ENCODE measurements around the gene CSH2.
A peak's percentile ranks its signal among the peaks of the same experiment; 100 is the strongest.

CSH2 gene

GRCh38 chr17:63827002-63827800 is 46.3 kb downstream of the CSH2 start, which contains the start of the genes FTSJ3 and PSMC5:
FTSJ3 (minus strand) TSS chr17:63827663; CDS start chr17:63826902, 761 bp downstream.
PSMC5 (plus strand) TSS chr17:63827431; CDS start chr17:63827491, 60 bp downstream.
- H3K79me2 ChIP-seq (ENCODE audit: insufficient read depth, low read length) = peaks cover 61% of the 10 kb centered on the region

DNA sequence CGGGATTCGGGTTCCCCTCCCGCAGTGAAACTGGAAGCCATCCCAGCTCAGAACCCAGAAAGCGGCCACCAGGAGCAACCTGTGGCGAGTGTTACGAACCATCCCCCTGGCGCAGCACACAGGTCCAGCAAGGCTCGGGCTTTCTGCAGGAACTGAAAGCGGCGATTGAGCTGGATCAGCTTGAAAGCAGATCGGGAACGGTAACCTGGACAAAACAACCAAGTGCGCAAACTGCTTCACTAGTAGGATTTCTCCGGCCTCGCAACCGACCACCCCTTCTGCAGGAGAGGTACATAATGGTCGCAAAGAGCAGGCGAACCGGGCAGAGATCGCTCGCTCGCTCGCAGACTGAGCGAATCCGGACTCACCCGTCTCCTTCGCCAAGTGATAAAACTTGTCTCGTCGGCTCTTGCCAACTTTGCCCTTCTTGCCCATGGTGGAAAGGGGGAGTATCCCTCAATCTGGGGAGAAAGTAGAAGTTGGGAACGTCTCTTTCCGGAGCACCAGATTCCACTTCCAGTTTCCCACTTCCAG is 46.9 kb downstream of the CSH2 start:
- ATAC-seq (ENCODE audit: insufficient read depth, low read depth) = peak; percentile 10

More at GRCh38 chr17:63827002-63827800, 46.3 kb downstream of the CSH2 start, which contains the start of the genes FTSJ3 and PSMC5:
- H3K27ac ChIP-seq (ENCODE audit: low read length) = peak within 1 kb of the TSS; percentile 98
- H3K4me3 ChIP-seq (ENCODE audit: low read depth in 1 of 2, low read length in 2 of 2) = peak within 1 kb of the TSS; percentile 86 to 96
- peaks cover 48% of the 10 kb centered on the region for H3K4me1 ChIP-seq (ENCODE audit: insufficient read depth, low read length)
- DNase-seq = peak; percentile 97
- peaks cover 12% of the 10 kb centered on the region for H4K20me1 ChIP-seq (ENCODE audit: insufficient read depth, low read length)
- peak; percentile 76 for TF ChIP-seq CTCF (IDR thresholded peaks at IDR 0.05; ENCODE audit: borderline replicate concordance, extremely low read depth, low read length, poor library complexity, severe bottlenecking)
- TF ChIP-seq EZH2 (IDR thresholded peaks at IDR 0.05; ENCODE audit: borderline replicate concordance, low read depth, low read length, severe bottlenecking) = no peak
- peaks cover 73% of the 10 kb centered on the region for H3K36me3 ChIP-seq (ENCODE audit: insufficient read depth, low read length)
- peak within 1 kb of the TSS; percentile 68 for H3K9ac ChIP-seq (ENCODE audit: low read depth, low read length)
- H2AFZ ChIP-seq (ENCODE audit: low read depth, low read length) = peak within 1 kb of the TSS; percentile 77
- peak within 1 kb of the TSS; percentile 84 for H3K4me2 ChIP-seq (ENCODE audit: insufficient read depth, low read length)
- H3K27me3 ChIP-seq (ENCODE audit: insufficient read depth, low read length, poor library complexity) = no peaks in the 10 kb centered on the region
- ATAC-seq (ENCODE audit: insufficient read depth, low read depth) = peak; percentile 92
- H3K9me3 ChIP-seq (ENCODE audit: insufficient read depth, low read length, severe bottlenecking) = no peaks in the 10 kb centered on the region

GRCh38 chr17:63824362-63824761 is 49.1 kb downstream of the CSH2 start:
- ATAC-seq (ENCODE audit: insufficient read depth, low read depth) = no peak
- Histone ChIP-seq H3K79me2 (ENCODE audit: insufficient read depth, low read length) (peaks cover 54% of the 10 kb centered on the region), H3K4me3 (ENCODE audit: low read depth in 1 of 2, low read length in 2 of 2) (no peak overlapping the region), H3K9ac (ENCODE audit: low read depth, low read length) (no peak overlapping the region), H3K4me1 (ENCODE audit: insufficient read depth, low read length) (peaks cover 34% of the 10 kb centered on the region), H4K20me1 (ENCODE audit: insufficient read depth, low read length) (peaks cover 27% of the 10 kb centered on the region), H3K27me3 (ENCODE audit: insufficient read depth, low read length, poor library complexity) (no peaks in the 10 kb centered on the region), H3K9me3 (ENCODE audit: insufficient read depth, low read length, severe bottlenecking) (no peaks in the 10 kb centered on the region), H2AFZ (ENCODE audit: low read depth, low read length) (no peak overlapping the region), H3K27ac (ENCODE audit: low read length) (no peak overlapping the region), H3K4me2 (ENCODE audit: insufficient read depth, low read length) (0 out of 2 replicates have a peak overlapping the region, but pooled peaks have one; percentile 84), H3K36me3 (ENCODE audit: insufficient read depth, low read length) (peaks cover 73% of the 10 kb centered on the region)
- no peak for DNase-seq
- TF ChIP-seq EZH2 (IDR thresholded peaks at IDR 0.05; ENCODE audit: borderline replicate concordance, low read depth, low read length, severe bottlenecking) (no peak), CTCF (IDR thresholded peaks at IDR 0.05; ENCODE audit: borderline replicate concordance, extremely low read depth, low read length, poor library complexity, severe bottlenecking) (no peak)

More for the DNA sequence above, 46.9 kb downstream of the CSH2 start:
- peaks cover 63% of the 10 kb centered on the region for H3K79me2 ChIP-seq (ENCODE audit: insufficient read depth, low read length)
- H3K27me3 ChIP-seq (ENCODE audit: insufficient read depth, low read length, poor library complexity) = no peaks in the 10 kb centered on the region
- peak overlapping the region; percentile 86 to 96 for H3K4me3 ChIP-seq (ENCODE audit: low read depth in 1 of 2, low read length in 2 of 2)
- peaks cover 16% of the 10 kb centered on the region for H4K20me1 ChIP-seq (ENCODE audit: insufficient read depth, low read length)
- H3K9me3 ChIP-seq (ENCODE audit: insufficient read depth, low read length, severe bottlenecking) = no peaks in the 10 kb centered on the region
- H3K27ac ChIP-seq (ENCODE audit: low read length) = peak overlapping the region; percentile 98
- no peak for TF ChIP-seq EZH2 (IDR thresholded peaks at IDR 0.05; ENCODE audit: borderline replicate concordance, low read depth, low read length, severe bottlenecking)
- no peak for TF ChIP-seq CTCF (IDR thresholded peaks at IDR 0.05; ENCODE audit: borderline replicate concordance, extremely low read depth, low read length, poor library complexity, severe bottlenecking)
- H3K4me2 ChIP-seq (ENCODE audit: insufficient read depth, low read length) = peak overlapping the region; percentile 84
- peak overlapping the region; percentile 68 for H3K9ac ChIP-seq (ENCODE audit: low read depth, low read length)
- no peak for DNase-seq
- H2AFZ ChIP-seq (ENCODE audit: low read depth, low read length) = peak overlapping the region; percentile 77
- peaks cover 48% of the 10 kb centered on the region for H3K4me1 ChIP-seq (ENCODE audit: insufficient read depth, low read length)
- peaks cover 73% of the 10 kb centered on the region for H3K36me3 ChIP-seq (ENCODE audit: insufficient read depth, low read length)

All from DND-41 (cell line).